ENCODE data around the gene RALGPS1.

The RALGPS1 gene

DNA sequence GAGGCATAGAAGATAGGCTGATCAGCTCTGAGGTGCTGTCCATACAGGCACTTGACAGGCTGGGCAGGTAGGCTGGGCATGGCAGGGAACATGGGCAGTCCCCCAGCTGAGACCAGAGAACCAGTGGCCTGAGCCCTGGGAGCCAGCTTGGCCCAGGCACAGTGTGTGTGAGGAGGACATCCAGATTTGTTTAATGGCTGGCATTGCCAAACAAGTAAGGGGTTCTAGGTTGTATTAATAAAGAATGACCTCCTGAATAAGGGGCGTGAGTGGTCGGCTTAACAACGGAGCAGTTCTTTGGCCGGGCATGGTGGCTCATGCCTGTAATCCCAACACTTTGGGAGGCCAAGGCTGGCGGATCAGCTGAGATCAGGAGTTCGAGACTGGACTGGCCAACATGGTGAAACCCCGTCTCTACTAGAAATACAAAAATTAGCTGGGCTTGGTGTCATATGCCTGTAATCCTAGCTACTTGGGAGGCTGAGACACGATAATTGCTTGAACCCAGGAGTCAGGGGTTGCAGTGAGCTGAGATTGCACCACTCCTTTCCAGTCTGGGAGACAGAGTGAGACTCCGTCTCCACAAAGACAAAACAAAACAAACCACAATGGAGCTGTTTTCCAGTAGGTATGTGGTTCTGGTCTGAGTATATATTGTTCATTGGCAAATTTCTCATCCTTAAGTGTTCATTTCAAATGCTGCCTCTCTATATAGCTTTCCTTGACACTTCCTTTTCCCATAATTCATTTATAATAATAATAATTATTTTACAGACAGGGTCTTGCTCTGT lies 151.7 kb downstream of the RALGPS1 start:
- H4K20me1 ChIP-seq: no peaks in the 10 kb centered on the region
- H3K9ac ChIP-seq: no peak overlapping the region
- H3K27ac ChIP-seq: no peak overlapping the region
- no peaks in the 10 kb centered on the region for H3K27me3 ChIP-seq
- no peaks in the 10 kb centered on the region for H3K9me3 ChIP-seq
- H3K4me1 ChIP-seq: no peaks in the 10 kb centered on the region
- TF ChIP-seq Cebpa-rat (IDR thresholded peaks at IDR 0.05): no peak
- H3K36me3 ChIP-seq: peaks cover 8% of the 10 kb centered on the region; the same call in 1 of the 2 replicates
- H3K4me2 ChIP-seq: no peak overlapping the region
- H3K4me3 ChIP-seq: no peak overlapping the region

- Histone ChIP-seq H3K9me3 (peaks cover 1% of the 10 kb centered on the region; the same call in 1 of the 2 replicates), H3K36me3 (peaks cover 8% of the 10 kb centered on the region; the same call in 1 of the 2 replicates), H3K27ac (no peak overlapping the region), H3K4me1 (no peaks in the 10 kb centered on the region), H3K4me2 (no peak overlapping the region), H4K20me1 (no peaks in the 10 kb centered on the region), H3K9ac (no peak overlapping the region), H3K4me3 (no peak overlapping the region), H3K27me3 (no peaks in the 10 kb centered on the region)
- TF ChIP-seq Cebpa-rat (IDR thresholded peaks at IDR 0.05): no peak
Observed at GRCh38 chr9:127066851-127067136, 152.2 kb downstream of the RALGPS1 start.

GRCh38 chr9:127067603-127068220 lies 153.1 kb downstream of the RALGPS1 start:
- H3K4me3 ChIP-seq: no peak overlapping the region
- no peaks in the 10 kb centered on the region for H4K20me1 ChIP-seq
- peaks cover 8% of the 10 kb centered on the region; the same call in 1 of the 2 replicates for H3K36me3 ChIP-seq
- no peak for TF ChIP-seq Cebpa-rat (IDR thresholded peaks at IDR 0.05)
- H3K27ac ChIP-seq: no peak overlapping the region
- no peaks in the 10 kb centered on the region for H3K27me3 ChIP-seq
- H3K4me2 ChIP-seq: no peak overlapping the region
- H3K4me1 ChIP-seq: no peaks in the 10 kb centered on the region
- H3K9me3 ChIP-seq: peaks cover 6% of the 10 kb centered on the region; the same call in 1 of the 2 replicates
- H3K9ac ChIP-seq: no peak overlapping the region

GRCh38 chr9:127074561-127075548 lies 160.3 kb downstream of the RALGPS1 start:
- Histone ChIP-seq H3K36me3 (peaks cover 3% of the 10 kb centered on the region; the same call in 1 of the 2 replicates), H3K4me3 (no peak overlapping the region), H3K4me2 (no peak overlapping the region), H3K9ac (no peak overlapping the region), H3K27ac (no peak overlapping the region), H3K9me3 (peaks cover 6% of the 10 kb centered on the region; the same call in 1 of the 2 replicates), H3K27me3 (no peaks in the 10 kb centered on the region), H3K4me1 (peaks cover 5% of the 10 kb centered on the region; the same call in 1 of the 2 replicates), H4K20me1 (no peaks in the 10 kb centered on the region)
- TF ChIP-seq Cebpa-rat (IDR thresholded peaks at IDR 0.05): no peak

- H3K36me3 ChIP-seq: no peaks in the 10 kb centered on the region
- H3K9me3 ChIP-seq: peaks cover 6% of the 10 kb centered on the region; the same call in 1 of the 2 replicates
- H3K4me2 ChIP-seq: no peak overlapping the region
- TF ChIP-seq Cebpa-rat (IDR thresholded peaks at IDR 0.05): no peak
- no peak overlapping the region for H3K9ac ChIP-seq
- no peak overlapping the region for H3K27ac ChIP-seq
- H4K20me1 ChIP-seq: no peaks in the 10 kb centered on the region
- H3K4me1 ChIP-seq: peaks cover 5% of the 10 kb centered on the region; the same call in 1 of the 2 replicates
- H3K27me3 ChIP-seq: no peaks in the 10 kb centered on the region
- H3K4me3 ChIP-seq: no peak overlapping the region
Observed at GRCh38 chr9:127075624-127076372, 161.2 kb downstream of the RALGPS1 start.

DNA sequence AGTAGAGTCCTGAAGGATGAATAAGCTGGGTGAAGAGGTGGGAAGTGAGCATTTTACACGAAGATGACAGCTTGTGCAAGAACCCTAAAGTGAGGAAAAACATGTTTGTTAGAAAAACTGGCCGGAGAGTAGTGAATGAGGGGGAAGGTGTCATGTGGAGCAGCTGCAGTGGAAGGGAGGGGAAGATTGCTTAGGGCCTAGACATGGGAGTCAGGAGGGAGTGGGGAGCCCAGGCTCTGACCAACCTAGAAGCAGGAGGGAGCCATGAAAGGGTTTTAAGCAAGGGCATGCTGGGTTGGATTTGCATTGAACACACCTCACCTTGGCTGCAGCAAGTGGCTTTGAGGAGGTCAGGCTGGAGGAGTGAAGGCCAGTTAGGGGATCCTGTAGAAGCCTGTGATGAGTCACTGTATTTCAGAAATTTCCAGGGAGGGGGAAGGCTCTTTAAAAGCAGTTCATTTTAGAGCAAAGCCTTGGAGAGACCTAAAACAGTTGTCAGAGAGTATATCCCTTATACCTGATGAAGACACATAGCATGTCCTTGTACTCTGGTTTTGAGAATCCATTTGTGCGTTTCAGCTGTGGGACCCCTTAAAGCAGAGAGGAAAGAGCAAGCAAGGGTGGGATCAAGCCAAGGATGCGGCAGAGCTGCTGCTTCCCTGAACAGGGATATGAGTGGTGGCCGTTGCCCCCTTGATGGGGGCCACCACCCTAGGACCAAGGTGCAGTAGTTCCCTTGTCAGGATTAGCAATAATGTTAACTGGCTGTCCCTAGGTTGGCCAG lies 162.5 kb downstream of the RALGPS1 start:
- no peaks in the 10 kb centered on the region for H3K27me3 ChIP-seq
- peaks cover 5% of the 10 kb centered on the region; the same call in 1 of the 2 replicates for H3K4me1 ChIP-seq
- H3K4me2 ChIP-seq: no peak overlapping the region
- no peak overlapping the region for H3K4me3 ChIP-seq
- H4K20me1 ChIP-seq: no peaks in the 10 kb centered on the region
- peaks cover 2% of the 10 kb centered on the region; the same call in 1 of the 2 replicates for H3K9me3 ChIP-seq
- no peaks in the 10 kb centered on the region for H3K36me3 ChIP-seq
- no peak overlapping the region for H3K27ac ChIP-seq
- H3K9ac ChIP-seq: no peak overlapping the region
- TF ChIP-seq Cebpa-rat (IDR thresholded peaks at IDR 0.05): no peak

DNA sequence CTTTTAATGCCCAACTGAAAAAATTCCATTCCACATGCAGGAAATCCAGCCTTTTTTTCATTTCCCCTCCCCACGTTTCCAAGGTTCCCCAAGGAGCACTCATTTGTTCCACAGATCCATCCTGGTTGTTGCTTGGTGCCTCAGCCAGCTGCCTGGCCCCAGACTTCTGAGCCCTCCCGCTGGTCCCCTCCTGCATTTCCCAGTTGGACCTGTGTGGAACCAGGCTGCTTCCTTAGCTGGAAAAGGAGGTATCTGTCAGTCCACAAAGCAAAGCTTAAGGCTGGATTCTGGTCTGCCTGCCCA lies 163.0 kb downstream of the RALGPS1 start:
- Histone ChIP-seq H3K9ac (no peak overlapping the region), H3K27ac (no peak overlapping the region), H3K9me3 (no peaks in the 10 kb centered on the region), H3K4me1 (peaks cover 5% of the 10 kb centered on the region; the same call in 1 of the 2 replicates), H3K4me3 (no peak overlapping the region), H3K36me3 (no peaks in the 10 kb centered on the region), H4K20me1 (no peaks in the 10 kb centered on the region), H3K4me2 (no peak overlapping the region), H3K27me3 (no peaks in the 10 kb centered on the region)
- no peak for TF ChIP-seq Cebpa-rat (IDR thresholded peaks at IDR 0.05)

- no peak overlapping the region for H3K4me3 ChIP-seq
Observed at GRCh38 chr9:127078336-127078735, 163.8 kb downstream of the RALGPS1 start.

More at GRCh38 chr9:127078336-127078735, 163.8 kb downstream of the RALGPS1 start:
- no peak for TF ChIP-seq Cebpa-rat (IDR thresholded peaks at IDR 0.05)
- no peaks in the 10 kb centered on the region for H4K20me1 ChIP-seq
- H3K4me2 ChIP-seq: no peak overlapping the region
- H3K4me1 ChIP-seq: peaks cover 5% of the 10 kb centered on the region; the same call in 1 of the 2 replicates
- no peaks in the 10 kb centered on the region for H3K9me3 ChIP-seq
- H3K9ac ChIP-seq: no peak overlapping the region
- H3K36me3 ChIP-seq: no peaks in the 10 kb centered on the region
- H3K27me3 ChIP-seq: no peaks in the 10 kb centered on the region
- H3K27ac ChIP-seq: no peak overlapping the region
